A549 treated with CpdA at 1 μM for 4 hours (cell line): ENCODE data around the gene LGALS12. TPM values are rescaled to one million over a fixed set of nuclear protein-coding genes. Genes with fewer than 3 reads are reported as not detected.

Experiments
- total RNA-seq: library from RNA; stranded (reverse); fragments of 200-300 nt; extraction: Qiagen RNA extraction; gene quantifications from 5 replicates; pipeline ENCODE4 v1.2.3, GENCODE V29; 2022; ENCODE audit warnings: low read depth

LGALS12 gene
- total RNA-seq, result not detected in 5 replicates

DNA sequence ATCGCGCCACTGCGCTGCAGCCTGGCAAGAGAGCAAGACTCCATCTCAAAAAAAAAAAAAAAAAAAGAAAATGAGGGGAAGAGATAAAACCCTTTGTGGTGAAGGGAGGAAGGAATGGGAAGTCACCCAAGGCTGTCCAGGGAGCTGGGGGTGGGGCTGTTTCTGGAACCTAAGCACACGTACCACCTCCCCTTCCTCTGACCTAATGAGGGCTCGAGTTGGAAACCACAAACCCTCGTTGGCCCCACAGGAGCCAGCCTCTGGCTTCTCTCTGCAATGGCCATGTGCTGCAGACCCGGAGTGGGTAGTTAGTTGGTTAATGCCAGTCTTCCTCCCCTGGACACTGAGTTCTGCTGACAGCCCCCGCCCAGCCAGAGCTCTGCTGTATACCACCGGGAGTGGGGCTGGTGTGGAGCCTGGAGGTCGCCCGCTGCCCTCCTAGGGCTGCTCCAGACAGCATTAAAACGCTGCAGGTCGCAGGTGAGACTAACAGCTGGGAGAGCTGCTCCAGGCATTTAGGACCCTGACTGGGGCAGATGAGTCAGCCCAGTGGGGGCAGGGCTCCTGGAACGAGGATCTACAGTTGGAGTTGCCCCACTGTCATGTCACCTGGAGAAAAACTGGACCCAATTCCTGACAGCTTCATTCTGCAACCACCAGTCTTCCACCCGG lies at the start of gene LGALS12:
Gene LGALS12 (plus strand): TSS at position 228 of the 672 bp plus-strand sequence. CDS start 375 bp downstream, at position 603.

GRCh38 chr11:63490551-63491239 lies 15.2 kb upstream of the LGALS12 start, which contains the start of gene PLAAT5:
TSS of gene PLAAT5 (minus strand) at chr11:63491167. CDS start at chr11:63491034, 133 bp downstream.

DNA sequence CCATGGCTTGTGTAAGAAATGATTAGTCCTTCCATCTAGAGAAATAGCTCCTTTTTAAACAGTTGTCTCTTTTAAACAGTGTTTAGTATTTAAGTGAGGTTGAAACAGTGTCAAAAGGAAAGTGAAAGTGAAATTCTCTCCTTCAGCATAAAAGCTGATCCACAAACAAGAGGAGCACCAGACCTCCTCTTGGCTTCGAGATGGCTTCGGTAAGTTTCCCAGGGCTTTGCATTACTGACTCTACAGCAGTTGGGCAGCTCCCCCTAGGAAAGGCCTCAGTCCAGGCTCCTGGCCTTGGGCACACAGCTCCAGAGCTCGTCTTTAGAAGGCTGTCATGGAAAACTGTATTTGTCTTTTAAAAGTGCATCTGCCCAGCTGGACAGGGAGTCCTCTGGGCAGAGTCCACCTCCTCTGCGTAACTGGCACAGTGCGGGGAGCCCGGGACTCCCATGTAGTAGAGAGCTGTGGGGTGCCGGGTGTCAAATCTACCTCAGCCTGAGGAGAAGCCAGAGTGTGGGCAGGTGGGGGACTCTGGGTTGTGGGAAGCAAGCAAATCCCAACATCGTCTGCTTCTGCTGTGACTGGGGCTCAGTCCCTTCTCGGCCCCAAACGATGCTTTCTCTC lies 30.9 kb downstream of the LGALS12 start, which contains the start of gene PLAAT4:
Gene PLAAT4 (plus strand): TSS at position 140 of the 624 bp plus-strand sequence. CDS start 61 bp downstream, at position 201.

DNA sequence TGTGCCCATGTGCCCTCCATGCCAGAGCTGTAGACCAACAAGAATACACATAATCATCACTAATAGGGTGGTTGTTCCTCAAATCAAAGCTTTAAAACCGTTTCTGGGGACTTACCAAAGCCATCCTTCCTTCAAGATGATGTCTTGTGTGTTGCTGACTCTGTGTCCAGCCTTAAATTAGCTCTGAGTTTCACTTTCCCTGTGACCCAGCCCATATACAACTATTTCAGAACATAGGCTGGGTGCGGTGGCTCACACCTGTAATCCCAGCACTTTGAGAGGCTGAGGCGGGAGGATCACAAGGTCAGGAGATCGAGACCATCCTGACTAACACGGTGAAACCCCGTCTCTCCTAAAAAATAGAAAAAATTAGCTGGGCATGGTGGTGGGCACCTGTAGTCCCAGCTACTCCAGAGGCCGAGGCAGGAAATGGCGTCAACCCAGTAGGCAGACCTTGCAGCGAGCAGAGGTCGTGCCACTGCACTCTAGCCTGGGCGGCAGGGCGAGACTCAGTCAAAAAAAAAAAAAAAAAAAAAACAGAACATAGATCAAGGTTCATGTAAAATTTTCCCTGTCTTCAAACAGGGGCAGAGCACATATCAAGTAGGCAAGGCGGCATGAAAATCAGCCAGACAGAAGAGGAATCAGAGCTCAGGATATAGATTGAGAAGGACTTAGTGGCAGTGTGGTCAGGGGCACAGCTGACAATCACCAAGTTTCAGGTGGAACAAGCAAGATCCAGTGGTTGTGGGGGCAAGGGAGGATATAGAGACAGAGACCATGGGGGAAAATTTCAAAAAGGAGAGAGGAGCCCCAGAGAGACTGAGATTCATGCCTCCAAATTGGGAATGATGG lies 57.5 kb downstream of the LGALS12 start, which contains the start of gene PLAAT2:
Gene PLAAT2 (minus strand): TSS at position 179 of the 855 bp plus-strand sequence. CDS start 55 bp downstream, at position 124.

Other genes starting within 250 kb of the LGALS12 start
- gene SLC22A9, start 136.3 kb upstream of the LGALS12 start, total RNA-seq, result not detected in 5 replicates
- not detected in 5 replicates for gene PLAAT5, start 14.9 kb upstream of the LGALS12 start, total RNA-seq
- 1.5 to 2.3 TPM (median 1.9 TPM) in 5 replicates for gene PLAAT4, start 30.7 kb downstream of the LGALS12 start, total RNA-seq
- 0.23 to 0.35 TPM in 2 of 5 replicates, not detected in the others for gene PLAAT2, start 57.3 kb downstream of the LGALS12 start, total RNA-seq
- gene PLAAT3, start 108.3 kb downstream of the LGALS12 start, total RNA-seq, result 38.5 to 56.5 TPM (median 51.8 TPM) in 5 replicates
- 26.9 to 34.1 TPM (median 31.7 TPM) in 5 replicates for gene ATL3, start 165.3 kb downstream of the LGALS12 start, total RNA-seq
- 97.2 to 107 TPM (median 102 TPM) in 5 replicates for gene RTN3, start 175.4 kb downstream of the LGALS12 start, total RNA-seq